Transverse colon (tissue), 4 donors: ENCODE results near the gene OLFML1. TPM values are rescaled to one million over a fixed set of nuclear protein-coding genes. Genes with fewer than 3 reads are reported as not detected.

Experiments
- DNase-seq: peaks from one replicate; pipeline ENCODE4 v3.0.0-alpha.2; 2019
- H3K27ac ChIP-seq, 4 donors: fragments of 200-600 bp; sonication (generic); 2 replicates each; pipeline ENCODE4 v1.5.1; 2016 to 2018; ENCODE audit warnings: inconsistent platforms in 4 of 4
- H3K27me3 ChIP-seq: fragments of 200-600 bp; sonication (generic); 2 replicates; pipeline ENCODE4 v1.5.1; 2017; ENCODE audit warnings: inconsistent platforms
- H3K36me3 ChIP-seq, 4 donors: fragments of 200-600 bp; sonication (generic); 2 replicates each; pipeline ENCODE4 v1.5.1; 2017 to 2019; ENCODE audit warnings: inconsistent platforms in 4 of 4
- H3K4me1 ChIP-seq, 4 donors: fragments of 200-600 bp; sonication (generic); 2 replicates each; pipeline ENCODE4 v1.5.1; 2017 to 2020; ENCODE audit warnings: inconsistent platforms in 4 of 4
- H3K4me3 ChIP-seq, 4 donors: fragments of 200-600 bp; sonication (generic); 1 replicate in 1 of 4; 2 replicates in 3 of 4; pipeline versions ENCODE4 v1.5.1 to v1.6.1; 2017 to 2019; ENCODE audit warnings: inconsistent platforms in 4 of 4
- H3K9me3 ChIP-seq, 2 donors: fragments of 200-600 bp; sonication (generic); 2 replicates each; pipeline ENCODE4 v1.5.1; 2017 to 2019; ENCODE audit warnings: inconsistent platforms in 2 of 2
- EP300 ChIP-seq: sonication (generic); formaldehyde crosslinking; IDR thresholded peaks from one replicate; pipeline ENCODE4 v1.6.1; 2017; ENCODE audit warnings: antibody characterized with exemption, low read depth
- POLR2A ChIP-seq: fragments of 450-650 bp; IDR thresholded peaks from one replicate; pipeline ENCODE4 v1.6.1; 2016; ENCODE audit warnings: antibody characterized with exemption, mild to moderate bottlenecking, moderate library complexity
- POLR2AphosphoS5 ChIP-seq, 3 donors: sonication (generic); formaldehyde crosslinking; IDR thresholded peaks; one replicate each; pipeline ENCODE4 v1.6.1; 2016; ENCODE audit warnings: antibody characterized with exemption in 3 of 3
- WGBS, 2 donors: methylation state at CpG; one replicate each; pipeline ENCODE4 v1.1.5; 2018; ENCODE audit warnings: low coverage in 1 of 2; 5-methylcytosine and 5-hydroxymethylcytosine counted together
- in situ Hi-C, 4 donors: fragments of 200-750 bp; cut with MboI; loops; one replicate each; pipeline versions ENCODE4 v1.15.0 to v1.15.1; 2017; ENCODE audit warnings: low sequenced_read_pairs in 3 of 4, low pct_ligation_motif_present in 1 of 4, low pct_unique_long_range_greater_than_20kb in 1 of 4
- intact Hi-C: fragments of 100-400 bp; cut with DNase I; formaldehyde crosslinking; loops from one replicate; pipeline ENCODE4 v1.15.1; 2023; ENCODE audit warnings: low total_unique reads
- total RNA-seq, 4 donors: library from RNA; depleted of rRNA; stranded (reverse); fragments of >200 nt; gene quantifications; one replicate each; pipeline ENCODE4 v1.1.0, GENCODE V29; 2016
- TF ChIP-seq, protein P1 (sequence below), 5 experiments: fragments of 200-600 bp in 3 of 5; fragments of 450-650 bp in 2 of 5; sonication (generic) in 3 of 5; IDR thresholded peaks; 1 replicate in 2 of 5; 2 replicates in 3 of 5; pipeline ENCODE4 v1.5.1; 2016 to 2017; ENCODE audit warnings: antibody characterized with exemption in 5 of 5, inconsistent platforms in 3 of 5, mild to moderate bottlenecking in 2 of 5, moderate library complexity in 1 of 5

OLFML1 gene
- total RNA-seq, 4 donors from 2014 or later, result 0.20 to 4.8 (median 2.6) TPM; not detected in 1

DNA sequence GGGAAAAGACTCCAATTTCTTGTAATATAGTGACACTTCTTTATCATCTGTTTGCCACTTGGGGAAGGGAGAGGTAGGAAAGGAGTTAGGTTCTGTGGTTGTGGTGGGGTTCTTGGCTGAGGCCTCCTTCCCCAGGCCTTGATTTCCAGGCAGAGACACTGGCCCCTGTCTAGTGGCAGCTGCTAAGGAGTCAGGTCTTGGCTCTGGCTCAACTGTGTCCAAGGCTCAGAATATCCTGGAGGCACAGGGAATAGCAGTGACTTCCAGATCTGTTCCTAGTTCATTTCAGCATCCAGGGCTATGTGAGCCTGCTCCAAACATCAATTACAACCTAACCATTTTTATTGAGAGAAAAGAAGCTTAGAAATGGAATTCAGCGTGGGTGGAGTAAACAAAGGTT lies 58.0 kb downstream of the OLFML1 start:
- DNase-seq, result no peak
- no peak overlapping the region for H3K27ac ChIP-seq
- no peaks in the 10 kb centered on the region for H3K36me3 ChIP-seq
- no peaks in the 10 kb centered on the region for H3K9me3 ChIP-seq
- WGBS, 2 donors, result 92% methylated on average over 1 of the region's 1 CpG; no CpG with 5 or more reads in 1 of the 2 donors
- no peak overlapping the region for H3K4me3 ChIP-seq
- no peaks in the 10 kb centered on the region for H3K27me3 ChIP-seq
- in situ Hi-C loops (no loop called here), intact Hi-C loops (no loop called here)
- peaks cover 0 to 8% (median 4%) of the 10 kb centered on the region in 4 donors for H3K4me1 ChIP-seq
- TF ChIP-seq, protein P1, sequence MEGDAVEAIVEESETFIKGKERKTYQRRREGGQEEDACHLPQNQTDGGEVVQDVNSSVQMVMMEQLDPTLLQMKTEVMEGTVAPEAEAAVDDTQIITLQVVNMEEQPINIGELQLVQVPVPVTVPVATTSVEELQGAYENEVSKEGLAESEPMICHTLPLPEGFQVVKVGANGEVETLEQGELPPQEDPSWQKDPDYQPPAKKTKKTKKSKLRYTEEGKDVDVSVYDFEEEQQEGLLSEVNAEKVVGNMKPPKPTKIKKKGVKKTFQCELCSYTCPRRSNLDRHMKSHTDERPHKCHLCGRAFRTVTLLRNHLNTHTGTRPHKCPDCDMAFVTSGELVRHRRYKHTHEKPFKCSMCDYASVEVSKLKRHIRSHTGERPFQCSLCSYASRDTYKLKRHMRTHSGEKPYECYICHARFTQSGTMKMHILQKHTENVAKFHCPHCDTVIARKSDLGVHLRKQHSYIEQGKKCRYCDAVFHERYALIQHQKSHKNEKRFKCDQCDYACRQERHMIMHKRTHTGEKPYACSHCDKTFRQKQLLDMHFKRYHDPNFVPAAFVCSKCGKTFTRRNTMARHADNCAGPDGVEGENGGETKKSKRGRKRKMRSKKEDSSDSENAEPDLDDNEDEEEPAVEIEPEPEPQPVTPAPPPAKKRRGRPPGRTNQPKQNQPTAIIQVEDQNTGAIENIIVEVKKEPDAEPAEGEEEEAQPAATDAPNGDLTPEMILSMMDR (IDR thresholded peaks at IDR 0.05), result no peak
- TF ChIP-seq EP300, result no peak
- no peak for TF ChIP-seq POLR2AphosphoS5 (IDR thresholded peaks at IDR 0.05)
- no peak for TF ChIP-seq POLR2A

DNA sequence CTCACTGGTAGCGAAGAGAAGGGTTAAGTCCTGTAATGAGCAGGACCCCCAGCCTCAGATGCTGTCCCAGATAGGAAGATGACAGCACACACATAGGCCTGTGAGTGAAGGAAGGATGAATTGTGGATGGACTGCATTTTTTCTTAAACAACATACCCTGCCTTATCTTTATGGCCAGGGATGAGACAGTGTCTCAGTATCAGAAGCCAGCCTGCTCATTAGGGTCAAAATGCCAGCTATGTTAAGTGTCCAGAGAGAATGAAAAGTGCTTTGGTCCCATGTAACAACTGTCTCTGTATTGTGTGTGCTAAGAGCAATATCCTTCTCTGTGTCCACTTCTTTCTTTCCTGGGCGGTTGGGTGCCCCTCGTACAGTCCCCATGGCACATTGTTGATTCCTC lies 58.7 kb downstream of the OLFML1 start:
- TF ChIP-seq, protein P1 (IDR thresholded peaks at IDR 0.05), result no peak
- TF ChIP-seq EP300 (no peak), POLR2AphosphoS5 (IDR thresholded peaks at IDR 0.05) (no peak), POLR2A (no peak)
- peaks cover 0 to 3% (median 1%) of the 10 kb centered on the region in 4 donors for H3K4me1 ChIP-seq
- H3K27me3 ChIP-seq, result no peaks in the 10 kb centered on the region
- no peak overlapping the region for H3K27ac ChIP-seq
- intact Hi-C loops, result no loop called here
- DNase-seq, result no peak
- H3K4me3 ChIP-seq, result no peak overlapping the region
- in situ Hi-C loops, result no loop called here
- H3K36me3 ChIP-seq, result no peaks in the 10 kb centered on the region
- no peaks in the 10 kb centered on the region for H3K9me3 ChIP-seq
- 93 to 96% methylated on average over 2 to 3 of the region's 3 CpGs for WGBS, 2 donors

DNA sequence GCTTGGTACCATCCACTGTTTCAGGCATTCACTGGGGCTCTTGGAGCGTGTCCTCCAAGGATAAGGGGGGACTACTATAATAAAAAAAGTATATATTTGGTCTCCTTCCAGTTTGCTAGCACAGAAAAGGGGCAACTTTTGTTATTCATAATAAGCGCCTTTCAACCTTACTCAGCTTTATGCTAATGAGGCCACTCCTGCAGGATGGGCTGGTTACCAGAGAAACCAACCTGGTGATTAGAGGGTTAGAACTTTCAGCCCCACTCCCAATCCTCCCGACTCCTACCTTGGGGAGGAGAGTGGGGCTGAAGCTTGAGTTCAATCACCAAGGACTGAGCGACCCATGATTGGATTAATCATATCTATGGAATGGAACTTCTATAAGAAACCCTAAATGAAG lies 60.3 kb downstream of the OLFML1 start:
- no peak for DNase-seq
- WGBS, 2 donors, result 72 to 92% methylated on average over 2 to 4 of the region's 4 CpGs
- no peaks in the 10 kb centered on the region for H3K27me3 ChIP-seq
- H3K9me3 ChIP-seq, result no peaks in the 10 kb centered on the region
- H3K4me3 ChIP-seq, result no peak overlapping the region
- H3K36me3 ChIP-seq, result no peaks in the 10 kb centered on the region
- TF ChIP-seq EP300 (no peak), POLR2A (no peak), POLR2AphosphoS5 (IDR thresholded peaks at IDR 0.05) (no peak)
- TF ChIP-seq, protein P1 (IDR thresholded peaks at IDR 0.05), result no peak
- no peaks in the 10 kb centered on the region for H3K4me1 ChIP-seq
- no peak overlapping the region for H3K27ac ChIP-seq
- in situ Hi-C loops (no loop called here), intact Hi-C loops (no loop called here)

DNA sequence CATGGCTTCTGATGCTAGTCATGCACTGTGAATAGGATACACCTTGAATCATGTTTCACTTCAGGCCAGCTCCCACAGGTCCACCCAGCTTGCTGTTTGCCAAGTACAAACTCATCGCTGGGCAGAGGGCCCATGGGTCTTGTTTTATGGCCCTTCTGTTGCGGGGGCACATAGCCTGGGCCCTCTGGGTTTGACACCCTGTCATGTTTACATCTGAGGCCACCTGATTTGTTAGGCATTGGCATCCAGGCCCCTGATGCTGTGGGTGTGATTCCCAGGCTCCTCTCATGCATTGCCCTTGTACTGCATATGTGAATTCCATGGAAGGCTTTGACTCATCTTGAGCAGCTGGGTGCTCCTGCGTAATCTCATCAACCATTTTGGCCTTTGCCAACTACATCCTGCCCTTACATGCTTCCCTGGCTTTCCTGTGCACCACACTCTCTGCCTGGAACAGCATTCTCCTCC lies 61.1 kb downstream of the OLFML1 start:
- Histone ChIP-seq H3K9me3 (no peaks in the 10 kb centered on the region), H3K27ac (no peak overlapping the region), H3K4me3 (no peak overlapping the region), H3K27me3 (no peaks in the 10 kb centered on the region), H3K36me3 (no peaks in the 10 kb centered on the region), H3K4me1 (no peaks in the 10 kb centered on the region)
- TF ChIP-seq POLR2AphosphoS5 (IDR thresholded peaks at IDR 0.05), result no peak
- TF ChIP-seq, protein P1 (IDR thresholded peaks at IDR 0.05), result no peak
- TF ChIP-seq POLR2A, result no peak
- no peak for TF ChIP-seq EP300
- WGBS, 2 donors, result 88% methylated on average over 3 of the region's 3 CpGs; no CpG with 5 or more reads in 1 of the 2 donors
- intact Hi-C loops, result no loop called here
- DNase-seq, result no peak
- in situ Hi-C loops, result no loop called here
